Measurements from ENCODE around the gene VKORC1.

- TF ChIP-seq POLR2A (IDR thresholded peaks at IDR 0.05; ENCODE audit: borderline replicate concordance, extremely low read depth, insufficient read depth, insufficient read length) (no peak), SIN3A (IDR thresholded peaks at IDR 0.05; ENCODE audit: low read depth) (no peak), CTCF (IDR thresholded peaks at IDR 0.05 in 2 of 3, conservative IDR thresholded peaks at IDR 0.05 in 1 of 3; ENCODE audit: borderline replicate concordance in 1 of 3, insufficient read depth in 1 of 3, low read depth in 2 of 3, low read length in 2 of 3) (no peak)
Measured at GRCh38 chr16:31130336-31130891, 35.8 kb upstream of the VKORC1 start.

Data from HCT116 (cell line).